Mesodermal cell (in vitro differentiated cells): ENCODE measurements around the gene PTPRG.

Source experiments
- H3K27ac ChIP-seq: 2 replicates; pipeline ENCODE4 v1.7.0; 2013; ENCODE audit warnings: mild to moderate bottlenecking, low read depth, low read length, moderate library complexity; ENCODE audit not compliant: severe bottlenecking
- H3K36me3 ChIP-seq: 2 replicates; pipeline ENCODE4 v1.7.1; 2013; ENCODE audit warnings: mild to moderate bottlenecking, low read length, moderate library complexity; ENCODE audit not compliant: control insufficient read depth, insufficient read depth
- H3K4me1 ChIP-seq: one replicate; pipeline ENCODE4 v1.7.1; 2013; ENCODE audit warnings: mild to moderate bottlenecking, low read length; ENCODE audit not compliant: insufficient read depth, control insufficient read depth, poor library complexity, severe bottlenecking
- H3K4me3 ChIP-seq: 2 replicates; pipeline ENCODE4 v1.7.0; 2013; ENCODE audit warnings: low read length, control low read depth, mild to moderate bottlenecking; ENCODE audit not compliant: insufficient read depth, poor library complexity, severe bottlenecking; ENCODE audit errors: extremely low read depth
- H3K9me3 ChIP-seq: 2 replicates; pipeline ENCODE4 v1.7.1; 2013; ENCODE audit warnings: mild to moderate bottlenecking, low read length, moderate library complexity; ENCODE audit not compliant: control insufficient read depth
- WGBS, 2 experiments: methylation state at CpG; one replicate each; pipeline ENCODE4 v1.1.5; 2013; ENCODE audit warnings: missing lambda C conversion rate in 2 of 2; ENCODE audit not compliant: insufficient coverage in 2 of 2; 5-methylcytosine and 5-hydroxymethylcytosine counted together

PTPRG gene

DNA sequence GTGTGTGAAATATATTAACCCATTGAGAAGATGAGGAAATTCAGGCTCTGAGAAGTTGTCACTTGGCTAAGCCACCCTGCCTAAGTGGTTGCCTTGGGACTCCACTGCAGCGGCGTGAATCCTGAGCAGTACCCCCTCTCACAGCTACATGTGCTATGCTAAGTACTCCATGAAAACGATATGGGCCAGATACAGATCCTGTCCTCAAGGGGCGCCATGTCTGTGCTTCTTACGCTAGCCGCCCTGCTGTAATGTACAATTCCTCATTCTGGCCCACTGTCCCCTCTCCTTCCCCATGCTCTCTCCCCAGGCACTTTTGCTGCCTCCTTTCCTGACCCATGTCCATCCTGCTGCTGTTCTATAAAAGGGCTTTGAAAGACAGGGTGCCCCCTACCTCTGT lies 671.7 kb downstream of the PTPRG start:
- H3K27ac ChIP-seq = no peak overlapping the region
- no peaks in the 10 kb centered on the region for H3K9me3 ChIP-seq
- H3K4me3 ChIP-seq = no peak overlapping the region
- no peaks in the 10 kb centered on the region for H3K4me1 ChIP-seq
- H3K36me3 ChIP-seq = peaks cover 9% of the 10 kb centered on the region
- WGBS, 2 experiments = 95 to 100% methylated on average over 2 to 6 of the region's 6 CpGs

DNA sequence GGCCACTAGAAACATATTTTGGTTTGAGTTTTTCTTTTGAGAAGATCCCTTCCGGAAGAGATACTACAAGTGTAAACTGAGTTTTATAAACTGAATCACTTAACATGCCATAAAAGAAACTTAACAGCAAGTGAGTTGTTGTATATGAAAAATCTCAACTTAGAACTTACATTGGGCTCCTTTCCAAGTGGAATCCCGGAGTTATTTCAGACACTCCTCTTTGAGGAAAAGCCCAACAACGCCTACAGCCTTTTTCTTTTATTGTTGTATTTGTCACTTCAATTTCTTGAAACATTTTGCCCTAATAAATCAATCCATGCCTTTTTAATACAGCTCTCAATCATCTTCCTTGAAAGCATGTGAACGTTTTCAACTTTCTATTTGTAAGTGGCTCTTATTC lies 674.6 kb downstream of the PTPRG start:
- Histone ChIP-seq H3K4me3 (no peak overlapping the region), H3K36me3 (peaks cover 7% of the 10 kb centered on the region), H3K9me3 (no peaks in the 10 kb centered on the region), H3K4me1 (no peaks in the 10 kb centered on the region), H3K27ac (no peak overlapping the region)
- WGBS, 2 experiments = no CpG with 5 or more reads among the region's 4 CpGs

DNA sequence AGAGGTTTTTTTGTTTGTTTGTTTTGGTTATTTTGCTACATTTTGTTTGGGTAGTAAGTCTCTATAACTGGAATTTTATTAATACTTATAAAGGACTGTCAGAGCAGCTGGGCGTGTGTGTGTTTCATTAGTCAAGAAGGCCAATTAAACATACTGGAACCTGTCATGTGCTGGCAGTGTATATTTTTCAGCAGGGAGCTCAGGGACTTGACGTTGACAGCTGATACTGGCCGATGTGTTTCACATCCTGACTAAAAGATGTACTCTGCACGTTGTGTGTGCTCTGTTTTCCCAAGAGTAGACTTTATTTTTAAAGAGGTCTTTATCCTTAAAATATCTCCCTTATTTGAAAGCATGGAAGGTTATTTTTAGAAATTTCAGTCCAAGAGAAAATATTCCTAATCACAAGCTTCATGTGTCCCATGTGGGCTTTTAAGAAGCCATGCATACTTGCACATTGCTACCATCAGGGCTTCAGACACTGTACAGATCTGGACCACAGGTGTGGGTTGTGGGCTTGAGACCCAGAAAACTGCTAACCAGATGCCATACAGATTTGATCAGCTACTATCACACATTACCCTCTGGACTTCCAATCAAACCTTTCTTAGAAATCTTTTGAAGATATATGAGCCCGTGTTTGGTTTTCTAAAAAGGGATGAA lies 676.0 kb downstream of the PTPRG start:
- Histone ChIP-seq H3K4me3 (no peak overlapping the region), H3K4me1 (no peaks in the 10 kb centered on the region), H3K36me3 (peaks cover 4% of the 10 kb centered on the region), H3K27ac (no peak overlapping the region), H3K9me3 (no peaks in the 10 kb centered on the region)
- WGBS, 2 experiments = 86 to 100% methylated on average over 3 of the region's 5 CpGs

DNA sequence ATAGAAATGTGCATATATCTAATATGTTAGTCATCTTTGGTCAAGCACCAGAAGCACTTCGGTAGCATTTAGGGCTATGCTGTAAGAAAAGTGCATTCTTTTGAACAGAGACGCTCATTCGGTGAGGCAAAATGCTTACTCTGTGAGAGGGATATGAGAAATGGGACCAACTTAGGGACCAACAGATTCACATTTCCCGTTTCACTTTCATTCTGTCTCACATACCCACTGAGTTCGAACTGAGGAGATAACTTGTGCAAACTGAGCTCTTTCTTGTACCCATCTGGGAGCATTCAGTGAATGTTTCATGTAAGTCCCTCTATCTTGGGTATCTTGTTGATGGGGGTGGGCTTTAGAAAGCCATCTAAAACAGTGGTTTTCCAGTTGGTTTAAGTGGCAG lies 676.6 kb downstream of the PTPRG start:
- Histone ChIP-seq H3K9me3 (no peaks in the 10 kb centered on the region), H3K27ac (no peak overlapping the region), H3K4me3 (no peak overlapping the region), H3K4me1 (no peaks in the 10 kb centered on the region), H3K36me3 (no peaks in the 10 kb centered on the region)
- WGBS, 2 experiments = 89% methylated on average over 3 of the region's 5 CpGs; no CpG with 5 or more reads in 1 of the 2 experiments

DNA sequence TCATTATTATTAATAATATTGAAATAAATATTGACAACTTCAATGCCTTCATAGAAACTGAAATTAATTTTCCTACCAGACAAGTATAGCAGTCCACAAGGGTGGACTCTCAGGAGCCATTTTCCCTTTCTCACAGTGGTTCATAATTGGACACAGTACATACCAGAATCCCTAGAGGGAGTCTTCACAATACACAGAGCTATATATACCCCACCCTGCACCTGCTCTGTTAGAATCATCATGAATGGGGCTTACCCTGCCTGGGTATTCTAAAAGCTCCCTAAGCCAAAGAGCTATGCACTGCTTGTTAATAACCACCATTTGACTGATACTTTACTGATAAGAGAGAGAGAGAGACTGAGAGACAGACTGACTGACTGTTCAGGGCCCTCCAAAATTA lies 677.1 kb downstream of the PTPRG start:
- no peaks in the 10 kb centered on the region for H3K9me3 ChIP-seq
- no peak overlapping the region for H3K4me3 ChIP-seq
- no peaks in the 10 kb centered on the region for H3K4me1 ChIP-seq
- H3K36me3 ChIP-seq = no peaks in the 10 kb centered on the region
- H3K27ac ChIP-seq = no peak overlapping the region

DNA sequence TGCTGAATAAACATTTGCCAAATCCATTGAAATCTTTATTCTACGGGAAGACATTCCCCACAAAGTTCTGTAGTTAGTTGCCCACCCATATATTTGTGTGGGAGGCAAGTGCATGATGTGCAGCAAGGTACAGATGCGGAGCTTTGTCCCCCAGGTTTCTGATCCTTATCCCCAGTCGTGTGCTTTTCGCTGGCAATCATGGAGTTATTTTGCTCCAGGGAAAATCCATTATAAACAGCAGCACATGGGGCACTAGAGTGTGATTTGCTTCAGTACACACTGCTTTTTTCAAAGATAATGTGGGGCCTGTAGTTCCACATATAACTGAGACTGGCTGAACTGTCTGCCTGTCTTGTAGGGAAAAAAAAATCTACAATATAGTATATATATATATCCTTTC lies 679.9 kb downstream of the PTPRG start:
- Histone ChIP-seq H3K9me3 (no peaks in the 10 kb centered on the region), H3K36me3 (no peaks in the 10 kb centered on the region), H3K4me3 (no peak overlapping the region), H3K27ac (no peak overlapping the region), H3K4me1 (no peaks in the 10 kb centered on the region)
- 67 to 82% methylated on average over 2 to 3 of the region's 4 CpGs for WGBS, 2 experiments

DNA sequence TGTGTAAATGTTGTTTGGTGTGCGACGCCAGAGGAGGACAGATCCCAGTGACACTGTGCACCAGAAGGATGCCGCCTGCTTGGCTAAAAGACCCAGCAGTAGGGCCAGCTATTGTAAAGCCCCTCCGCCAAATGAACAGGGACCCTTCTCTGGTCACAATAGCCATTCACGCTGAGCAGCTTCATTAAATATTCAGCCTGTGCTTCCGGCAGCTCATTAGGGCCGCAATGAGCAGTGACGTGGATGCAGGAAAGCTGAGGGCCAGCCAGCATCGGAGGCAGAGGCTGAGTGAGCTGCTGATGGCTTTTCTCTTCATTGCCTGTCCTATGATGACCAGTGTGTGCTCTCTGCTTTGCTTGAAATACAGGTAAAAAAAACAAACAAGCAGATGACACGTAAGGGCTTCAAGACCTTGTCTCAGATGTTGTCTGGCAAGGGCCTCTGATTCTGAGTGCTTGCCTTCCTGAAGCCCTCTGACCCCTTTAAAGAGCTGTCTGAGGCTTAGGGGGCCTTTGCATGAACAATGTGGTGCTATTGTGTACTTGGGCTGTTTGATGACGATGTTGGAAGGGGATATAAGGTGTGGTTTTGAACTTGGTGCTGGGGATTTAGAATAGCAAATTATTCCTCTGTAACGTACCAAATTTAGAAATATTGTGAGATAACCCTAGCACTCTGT lies 681.6 kb downstream of the PTPRG start:
- H3K4me3 ChIP-seq = no peak overlapping the region
- H3K4me1 ChIP-seq = no peaks in the 10 kb centered on the region
- WGBS, 2 experiments = 62% methylated on average over 9 to 12 of the region's 12 CpGs

DNA sequence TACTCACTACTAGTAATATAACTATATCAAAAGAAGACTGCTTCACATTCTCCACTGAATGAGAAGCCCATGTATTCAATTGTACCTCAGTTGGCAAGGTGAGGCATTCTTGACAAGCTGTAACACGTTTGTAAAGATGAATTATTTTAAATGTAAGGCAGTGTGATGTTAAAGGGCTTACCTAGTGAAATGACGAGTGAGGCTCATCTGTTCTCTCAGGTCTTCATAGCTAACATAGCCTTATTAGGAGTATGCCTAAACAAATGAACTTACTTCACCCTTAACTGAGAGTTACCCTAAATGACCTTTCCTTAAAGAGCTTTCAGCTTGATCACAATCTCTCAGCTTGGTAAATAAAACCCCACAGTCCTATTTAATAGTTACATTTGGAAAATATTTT lies 684.7 kb downstream of the PTPRG start:
- no peak overlapping the region for H3K27ac ChIP-seq
- no peaks in the 10 kb centered on the region for H3K9me3 ChIP-seq
- WGBS, 2 experiments = 80% methylated on average over 1 of the region's 2 CpGs; no CpG with 5 or more reads in 1 of the 2 experiments
- H3K4me1 ChIP-seq = no peaks in the 10 kb centered on the region
- no peaks in the 10 kb centered on the region for H3K36me3 ChIP-seq
- H3K4me3 ChIP-seq = no peak overlapping the region

More for the DNA sequence above, 681.6 kb downstream of the PTPRG start:
- H3K36me3 ChIP-seq = no peaks in the 10 kb centered on the region
- peak overlapping the region; percentile 31 for H3K27ac ChIP-seq
- no peaks in the 10 kb centered on the region for H3K9me3 ChIP-seq

DNA sequence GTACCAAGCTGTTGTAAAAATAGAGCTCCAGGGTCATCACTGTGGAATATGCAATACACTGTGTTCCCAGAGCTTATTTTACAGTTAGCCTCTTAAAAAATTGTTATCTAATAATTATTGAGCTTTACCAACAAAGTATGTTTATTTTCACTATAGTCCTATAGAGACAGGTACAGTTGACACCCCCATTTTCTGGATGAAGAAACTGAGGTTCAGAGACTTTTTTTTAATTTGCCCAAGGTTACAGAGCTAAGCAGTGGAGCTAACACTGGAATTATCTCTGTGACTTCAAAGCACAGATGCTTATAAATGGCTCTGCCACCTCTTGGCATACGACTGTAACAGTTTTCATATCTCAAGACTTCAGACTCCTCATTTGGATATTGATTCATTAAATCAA lies 685.6 kb downstream of the PTPRG start:
- H3K4me3 ChIP-seq = no peak overlapping the region
- H3K36me3 ChIP-seq = no peaks in the 10 kb centered on the region
- no peak overlapping the region for H3K27ac ChIP-seq
- 60 to 100% methylated on average over 1 of the region's 1 CpG for WGBS, 2 experiments
- no peaks in the 10 kb centered on the region for H3K4me1 ChIP-seq
- no peaks in the 10 kb centered on the region for H3K9me3 ChIP-seq

DNA sequence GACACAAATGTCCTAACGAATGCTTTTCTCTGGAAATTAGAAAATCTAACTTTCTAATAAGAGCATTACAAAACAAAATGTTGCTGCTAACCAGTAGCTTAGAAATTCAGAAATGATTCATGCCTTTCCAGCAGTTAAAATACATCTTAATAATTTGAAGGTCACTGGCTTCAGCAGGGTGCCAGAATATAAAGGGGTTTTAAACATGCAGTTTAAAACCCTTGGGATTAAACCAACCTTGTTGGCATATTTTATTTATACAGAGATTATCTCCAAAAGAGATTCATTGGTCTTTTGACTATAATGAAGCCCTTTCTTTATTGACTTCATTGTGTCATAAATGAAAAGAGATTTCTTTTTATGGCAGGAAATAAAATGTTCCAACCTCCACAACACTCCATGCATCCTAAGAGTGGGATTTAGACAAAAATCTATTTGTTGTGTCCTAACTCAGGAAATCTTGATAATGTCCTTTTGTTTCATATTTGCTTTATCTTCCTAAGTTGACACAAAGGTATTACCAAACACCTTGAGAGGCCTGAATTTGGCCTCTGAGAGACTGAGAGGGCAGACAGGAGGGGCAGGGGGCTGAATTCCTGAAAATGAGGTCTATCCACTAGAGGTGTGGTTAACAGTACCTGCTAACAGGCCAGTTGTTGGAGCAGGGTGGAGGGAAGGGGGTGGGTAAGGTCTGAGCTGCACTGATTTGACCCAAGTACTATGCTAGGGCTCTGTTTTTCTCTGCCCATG lies 687.5 kb downstream of the PTPRG start:
- Histone ChIP-seq H3K36me3 (no peaks in the 10 kb centered on the region), H3K4me1 (no peaks in the 10 kb centered on the region), H3K4me3 (no peak overlapping the region), H3K9me3 (no peaks in the 10 kb centered on the region), H3K27ac (no peak overlapping the region)
- no CpG with 5 or more reads among the region's 1 CpG for WGBS, 2 experiments

DNA sequence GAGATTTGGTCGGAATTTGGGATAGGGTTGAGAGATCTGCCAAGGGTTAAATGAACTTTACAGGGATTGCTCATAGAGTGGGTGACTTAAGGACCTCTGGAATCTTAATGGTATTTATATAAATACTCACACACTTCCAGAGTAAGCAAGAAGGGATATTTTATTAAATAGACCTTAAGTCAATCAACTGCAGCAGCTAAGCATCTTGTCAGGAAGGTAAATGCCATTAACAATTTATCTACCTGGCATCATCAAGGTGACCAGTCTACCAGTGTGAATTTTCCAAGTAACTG lies 688.1 kb downstream of the PTPRG start:
- Histone ChIP-seq H3K4me1 (no peaks in the 10 kb centered on the region), H3K27ac (no peak overlapping the region), H3K4me3 (no peak overlapping the region), H3K36me3 (no peaks in the 10 kb centered on the region), H3K9me3 (no peaks in the 10 kb centered on the region)
- 80% methylated on average over 1 of the region's 1 CpG; no CpG with 5 or more reads in 1 of the 2 experiments for WGBS, 2 experiments
